IMR-90 (cell line): ENCODE data around the gene PCGF3. TPM values are rescaled to one million over a fixed set of nuclear protein-coding genes. Genes with fewer than 3 reads are reported as not detected.

Experiments used
- ATAC-seq: fragments of 200-7000 bp; cut with Tn5 transposase; 2 replicates; pipeline ENCODE4 v1.9.1; 2020; ENCODE audit warnings: low read depth, mild to moderate bottlenecking, moderate library complexity
- BruUV-seq: library from RNA; stranded (reverse); fragments of 400-500 nt; replicated peaks from 2 replicates; lab custom pipeline; 2021; lab: Mats Ljungman, UMichigan
- CTCF ChIA-PET: fragments of 300-600 bp; formaldehyde crosslinking; extraction: SDS; loops from one replicate; lab custom pipeline; 2021; ENCODE audit warnings: antibody characterized with exemption; lab: Yijun Ruan, JAX
- POLR2A ChIA-PET: fragments of 300-600 bp; sonication (Branson Sonifier 250); formaldehyde crosslinking; loops from one replicate; lab custom pipeline; 2022; ENCODE audit warnings: antibody characterized with exemption; ENCODE audit not compliant: unreplicated experiment; lab: Charles Lee
- DNase-seq: peaks from one replicate; pipeline ENCODE4 v3.0.0; 2013
- H2AFZ ChIP-seq: replicated peaks from 2 replicates; pipeline ENCODE3; 2013; ENCODE audit warnings: low read length, mild to moderate bottlenecking; ENCODE audit not compliant: poor library complexity
- H2AK5ac ChIP-seq: 2 replicates; pipeline ENCODE4 v1.6.1; 2013; ENCODE audit warnings: low read depth, low read length, inconsistent platforms
- H2AK9ac ChIP-seq: replicated peaks from 2 replicates; pipeline ENCODE3; 2013; ENCODE audit warnings: mild to moderate bottlenecking, low read depth, low read length, moderate library complexity; ENCODE audit not compliant: poor library complexity
- H2BK120ac ChIP-seq: 2 replicates; pipeline ENCODE4 v1.6.1; 2013; ENCODE audit warnings: low read depth, low read length, inconsistent platforms
- H2BK15ac ChIP-seq: 3 replicates; pipeline ENCODE4 v1.6.1; 2013; ENCODE audit warnings: low read depth, low read length, inconsistent platforms
- H2BK20ac ChIP-seq: 2 replicates; pipeline ENCODE4 v1.6.1; 2013; ENCODE audit warnings: low read depth, mild to moderate bottlenecking, inconsistent platforms, low read length, moderate library complexity
- H2BK5ac ChIP-seq: 2 replicates; pipeline ENCODE4 v1.6.1; 2013; ENCODE audit warnings: mild to moderate bottlenecking, low read depth, low read length, inconsistent platforms; ENCODE audit not compliant: poor library complexity, severe bottlenecking
- H3K14ac ChIP-seq: replicated peaks from 2 replicates; pipeline ENCODE4 v1.6.1; 2013; ENCODE audit warnings: low read depth, low read length, inconsistent platforms
- H3K18ac ChIP-seq: 2 replicates; pipeline ENCODE4 v1.6.1; 2013; ENCODE audit warnings: low read depth, low read length, control low read depth
- H3K23ac ChIP-seq: 2 replicates; pipeline ENCODE4 v1.6.1; 2013; ENCODE audit warnings: low read depth, low read length, inconsistent platforms
- H3K27ac ChIP-seq: 2 replicates; pipeline ENCODE4 v1.5.1; 2013; ENCODE audit warnings: mild to moderate bottlenecking, control low read depth, low read length; ENCODE audit not compliant: insufficient read depth
- H3K27me3 ChIP-seq: 2 replicates; pipeline ENCODE4 v1.6.1; 2013; ENCODE audit warnings: low read length; ENCODE audit not compliant: control insufficient read depth, insufficient read depth
- H3K36me3 ChIP-seq: 2 replicates; pipeline ENCODE4 v1.6.1; 2013; ENCODE audit warnings: low read length, mixed read lengths; ENCODE audit not compliant: control insufficient read depth, insufficient read depth
- H3K4ac ChIP-seq: 2 replicates; pipeline ENCODE4 v1.6.1; 2013; ENCODE audit warnings: low read depth, low read length, inconsistent platforms
- H3K4me1 ChIP-seq: 2 replicates; pipeline ENCODE4 v1.6.1; 2013; ENCODE audit warnings: low read length, mixed read lengths; ENCODE audit not compliant: control insufficient read depth, insufficient read depth
- H3K4me2 ChIP-seq: 2 replicates; pipeline ENCODE4 v1.6.1; 2013; ENCODE audit warnings: low read depth, mild to moderate bottlenecking, control low read depth, low read length, moderate library complexity
- H3K4me3 ChIP-seq: 2 replicates; pipeline ENCODE4 v1.5.1; 2013; ENCODE audit warnings: low read depth, mild to moderate bottlenecking, control low read depth, low read length, moderate library complexity; ENCODE audit not compliant: insufficient read depth
- H3K56ac ChIP-seq: 2 replicates; pipeline ENCODE4 v1.6.1; 2013; ENCODE audit warnings: low read length, inconsistent platforms; ENCODE audit not compliant: insufficient read depth; ENCODE audit errors: extremely low read depth
- H3K79me1 ChIP-seq, 2 experiments: 2 replicates each; pipeline ENCODE4 v1.6.1; 2013; ENCODE audit warnings: low read length in 2 of 2, inconsistent platforms in 1 of 2, low read depth in 1 of 2
- H3K9ac ChIP-seq: 2 replicates; pipeline ENCODE4 v1.6.1; 2013; ENCODE audit warnings: low read depth, low read length, control low read depth
- H3K9me1 ChIP-seq: 2 replicates; pipeline ENCODE4 v1.6.1; 2013; ENCODE audit warnings: low read length, inconsistent platforms; ENCODE audit not compliant: insufficient read depth
- H3K9me3 ChIP-seq: 2 replicates; pipeline ENCODE4 v1.6.1; 2013; ENCODE audit warnings: low read length; ENCODE audit not compliant: control insufficient read depth, insufficient read depth
- H4K20me1 ChIP-seq: 2 replicates; pipeline ENCODE4 v1.6.1; 2013; ENCODE audit warnings: low read length, inconsistent platforms; ENCODE audit not compliant: insufficient read depth
- H4K5ac ChIP-seq: 2 replicates; pipeline ENCODE4 v1.6.1; 2013; ENCODE audit warnings: mild to moderate bottlenecking, low read depth, low read length, control low read depth
- H4K8ac ChIP-seq, 2 experiments: 2 replicates each; pipeline ENCODE4 v1.6.1; 2013; ENCODE audit warnings: low read depth in 2 of 2, low read length in 2 of 2, control low read depth in 1 of 2, inconsistent platforms in 1 of 2
- H4K91ac ChIP-seq: 2 replicates; pipeline ENCODE4 v1.6.1; 2013; ENCODE audit warnings: low read depth, low read length, inconsistent platforms; ENCODE audit not compliant: insufficient read depth
- BHLHE40 ChIP-seq: fragments of 150-350 bp; IDR thresholded peaks from 2 replicates; pipeline ENCODE4 v1.6.1; 2016; ENCODE audit warnings: mild to moderate bottlenecking, low read depth, low read length
- CEBPB ChIP-seq: IDR thresholded peaks from 2 replicates; pipeline ENCODE4 v1.6.1; 2012; ENCODE audit warnings: low read depth, low read length, improper control_type of control experiment
- CHD1 ChIP-seq: IDR thresholded peaks from 2 replicates; pipeline ENCODE4 v1.6.1; 2012; ENCODE audit warnings: low read depth, low read length, improper control_type of control experiment
- CTCF ChIP-seq: conservative IDR thresholded peaks from 2 replicates; pipeline ENCODE4 v1.5.1; 2012; ENCODE audit warnings: mild to moderate bottlenecking, low read depth, low read length, improper control_type of control experiment
- ELK1 ChIP-seq: fragments of 150-350 bp; IDR thresholded peaks from 2 replicates; pipeline ENCODE4 v1.6.1; 2016; ENCODE audit warnings: low read depth, mild to moderate bottlenecking, low read length, moderate library complexity, borderline replicate concordance
- FOS ChIP-seq: fragments of 150-350 bp; IDR thresholded peaks from 2 replicates; pipeline ENCODE4 v1.6.1; 2016; ENCODE audit warnings: low read depth, low read length
- MAFK ChIP-seq: IDR thresholded peaks from 2 replicates; pipeline ENCODE4 v1.6.1; 2012; ENCODE audit warnings: low read depth, low read length, improper control_type of control experiment
- MAZ ChIP-seq: IDR thresholded peaks from 2 replicates; pipeline ENCODE4 v1.6.1; 2012; ENCODE audit warnings: low read depth, mild to moderate bottlenecking, low read length, improper control_type of control experiment, moderate library complexity, borderline replicate concordance
- MXI1 ChIP-seq: IDR thresholded peaks from 2 replicates; pipeline ENCODE4 v1.6.1; 2012; ENCODE audit warnings: low read depth, mild to moderate bottlenecking, low read length, moderate library complexity, borderline replicate concordance
- NFE2L2 ChIP-seq: fragments of 150-350 bp; IDR thresholded peaks from 2 replicates; pipeline ENCODE4 v1.6.1; 2016; ENCODE audit warnings: low read depth, mild to moderate bottlenecking, low read length
- POLR2A ChIP-seq: IDR thresholded peaks from 2 replicates; pipeline ENCODE4 v1.6.1; 2012; ENCODE audit warnings: mild to moderate bottlenecking, low read depth, low read length
- RAD21 ChIP-seq: IDR thresholded peaks from 2 replicates; pipeline ENCODE4 v1.6.1; 2012; ENCODE audit warnings: low read length, improper control_type of control experiment
- RCOR1 ChIP-seq: IDR thresholded peaks from 2 replicates; pipeline ENCODE4 v1.6.1; 2012; ENCODE audit warnings: mild to moderate bottlenecking, low read length, improper control_type of control experiment; ENCODE audit not compliant: insufficient replicate concordance
- RFX5 ChIP-seq: IDR thresholded peaks from 2 replicates; pipeline ENCODE4 v1.8.0; 2012; ENCODE audit warnings: low read depth, mild to moderate bottlenecking, low read length, moderate library complexity
- SMC3 ChIP-seq: fragments of 150-350 bp; IDR thresholded peaks from 2 replicates; pipeline ENCODE4 v1.6.1; 2016; ENCODE audit warnings: low read depth, mild to moderate bottlenecking, antibody characterized with exemption, low read length, moderate library complexity
- WGBS, 2 experiments: methylation state at CpG; one replicate each; pipeline versions ENCODE4 v1.1.5 to v1.1.7; 2013; ENCODE audit warnings: missing lambda C conversion rate in 2 of 2; ENCODE audit not compliant: insufficient read length in 1 of 2; ENCODE audit errors: extremely low coverage in 2 of 2; 5-methylcytosine and 5-hydroxymethylcytosine counted together
- dilution Hi-C: fragments of 300-500 bp; cut with HindIII; formaldehyde crosslinking; loops from one replicate; pipeline ENCODE4 v1.14.3; 2018; ENCODE audit warnings: low sequenced_read_pairs; ENCODE audit not compliant: unreplicated experiment
- in situ Hi-C: fragments of 300-500 bp; cut with MboI; formaldehyde crosslinking; loops from 3 replicates; pipeline ENCODE4 v1.14.3; 2019; ENCODE audit warnings: low sequenced_read_pairs, inconsistent platforms, mixed read lengths
- intact Hi-C: fragments of 100-400 bp; cut with micrococcal nuclease; formaldehyde crosslinking; loops from 2 replicates; pipeline ENCODE4 v1.10.0; 2022
- polyA plus RNA-seq, 3 experiments: library from polyadenylated mRNA; depleted of rRNA; stranded (reverse); fragments of >200 nt; gene quantifications; 2 replicates each; pipeline ENCODE4 v1.2.3, GENCODE V29; 2012; ENCODE audit warnings: low replicate concordance in 1 of 3
- total RNA-seq: library from RNA; depleted of rRNA; stranded (reverse); fragments of >200 nt; gene quantifications from 2 replicates; pipeline ENCODE4 v1.2.3, GENCODE V29; 2012
- TF ChIP-seq, protein P1 (sequence below): fragments of 150-350 bp; IDR thresholded peaks from 2 replicates; pipeline ENCODE4 v1.6.1; 2017; ENCODE audit warnings: mild to moderate bottlenecking, antibody characterized with exemption, low read length, low read depth

The PCGF3 gene
- total and polyA plus RNA-seq, 2 of the 4 experiments (the other 2 are of a cell fraction) = 40.0 to 55.3 TPM

DNA sequence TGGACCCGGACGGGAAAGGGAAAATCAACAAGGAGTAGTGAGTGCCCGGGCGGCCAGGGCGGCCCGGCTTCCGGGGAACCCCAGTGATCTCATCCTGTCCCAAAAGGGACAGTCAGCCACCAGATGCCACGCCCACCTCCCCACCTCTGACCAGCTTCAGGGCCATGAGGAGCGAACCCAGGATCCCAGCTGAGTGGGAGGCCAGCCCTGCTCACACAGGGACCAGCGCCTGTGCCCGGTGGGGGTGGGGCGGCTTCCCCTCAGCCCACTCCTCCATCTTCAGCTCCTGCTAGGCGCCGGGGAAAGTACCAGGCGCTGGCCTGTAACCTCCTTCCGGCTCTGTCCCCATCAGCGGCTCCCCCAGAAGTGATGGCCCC is 25.1 kb upstream of the PCGF3 start:
- H4K20me1 ChIP-seq = no peaks in the 10 kb centered on the region
- DNase-seq = no peak
- no peak overlapping the region for H3K9ac ChIP-seq

More for the DNA sequence above, 25.1 kb upstream of the PCGF3 start:
- H2BK15ac ChIP-seq = no peak overlapping the region
- H4K8ac ChIP-seq = peak overlapping the region in 1 of 2 experiments; percentile 56; a peak in 1 of 4 replicates
- no peaks in the 10 kb centered on the region for H3K9me3 ChIP-seq
- no peak overlapping the region for H3K4me3 ChIP-seq
- no peak overlapping the region for H2AK9ac ChIP-seq
- H3K14ac ChIP-seq = no peak overlapping the region
- no peak overlapping the region for H3K18ac ChIP-seq
- H3K9me1 ChIP-seq = peaks cover under 1% of the 10 kb centered on the region; the same call in 1 of the 2 replicates
- no peak overlapping the region for H2AK5ac ChIP-seq
- intact Hi-C loops (no loop called here), dilution Hi-C loops (no loop called here), in situ Hi-C loops (no loop called here)
- ChIA-PET CTCF (no interaction called here), POLR2A (no interaction called here)
- peaks cover 3 to 4% of the 10 kb centered on the region in 2 experiments; a peak in 3 of 4 replicates for H3K79me1 ChIP-seq
- no peak overlapping the region for H3K23ac ChIP-seq
- peak overlapping the region; percentile 67 for H2AFZ ChIP-seq
- H3K4me2 ChIP-seq = peak overlapping the region; percentile 86
- 88% methylated on average over 7 of the region's 17 CpGs; no CpG with 5 or more reads in 1 of the 2 experiments for WGBS, 2 experiments
- no peak overlapping the region for H4K5ac ChIP-seq
- no peak overlapping the region for H4K91ac ChIP-seq
- TF ChIP-seq RFX5 (no peak), MXI1 (no peak), POLR2A (no peak), MAZ (no peak), BHLHE40 (no peak), NFE2L2 (no peak), CHD1 (no peak), ELK1 (no peak), FOS (no peak), SMC3 (no peak), MAFK (no peak), CTCF (no peak), RCOR1 (no peak), RAD21 (no peak), CEBPB (no peak)
- TF ChIP-seq, protein P1, sequence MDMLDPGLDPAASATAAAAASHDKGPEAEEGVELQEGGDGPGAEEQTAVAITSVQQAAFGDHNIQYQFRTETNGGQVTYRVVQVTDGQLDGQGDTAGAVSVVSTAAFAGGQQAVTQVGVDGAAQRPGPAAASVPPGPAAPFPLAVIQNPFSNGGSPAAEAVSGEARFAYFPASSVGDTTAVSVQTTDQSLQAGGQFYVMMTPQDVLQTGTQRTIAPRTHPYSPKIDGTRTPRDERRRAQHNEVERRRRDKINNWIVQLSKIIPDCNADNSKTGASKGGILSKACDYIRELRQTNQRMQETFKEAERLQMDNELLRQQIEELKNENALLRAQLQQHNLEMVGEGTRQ = no peak
- H3K56ac ChIP-seq = no peak overlapping the region
- no peak overlapping the region for H2BK5ac ChIP-seq
- H3K4ac ChIP-seq = no peak overlapping the region
- peaks cover 3% of the 10 kb centered on the region; the same call in 1 of the 2 replicates for H3K4me1 ChIP-seq
- no TSS peak for BruUV-seq
- H3K36me3 ChIP-seq = no peaks in the 10 kb centered on the region
- H3K27ac ChIP-seq = no peak overlapping the region
- H2BK20ac ChIP-seq = no peak overlapping the region
- ATAC-seq = no peak
- no peak overlapping the region for H2BK120ac ChIP-seq
- no peaks in the 10 kb centered on the region for H3K27me3 ChIP-seq
